Measurements from ENCODE around the gene SLC16A3.

DNA sequence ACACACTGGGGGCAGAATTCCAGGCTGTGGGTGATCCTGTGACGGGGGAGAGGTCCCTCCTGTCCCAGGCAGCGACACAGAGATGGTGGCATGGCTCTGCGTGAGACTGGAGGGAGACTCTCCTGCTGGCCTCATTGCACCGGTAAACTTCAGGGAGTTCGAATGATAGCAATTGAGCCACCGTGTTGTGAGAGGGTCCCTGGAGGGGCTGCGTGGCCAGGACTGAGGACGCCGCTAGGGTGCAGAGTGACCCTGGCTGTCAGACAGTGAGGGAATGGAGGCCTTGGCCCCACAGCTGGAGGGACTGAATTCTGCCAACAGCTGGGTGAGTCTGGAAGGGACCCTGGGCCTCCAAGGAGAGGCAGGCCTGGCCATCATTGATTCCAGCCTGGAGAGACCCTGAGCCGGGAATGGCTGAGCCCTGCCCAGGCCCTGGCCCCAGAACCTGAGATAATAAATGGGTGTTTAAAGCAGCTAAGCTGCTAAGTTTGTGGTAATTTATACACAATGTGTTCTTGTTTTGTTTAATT is 48.8 kb upstream of the SLC16A3 start:
- TF ChIP-seq, protein P1, sequence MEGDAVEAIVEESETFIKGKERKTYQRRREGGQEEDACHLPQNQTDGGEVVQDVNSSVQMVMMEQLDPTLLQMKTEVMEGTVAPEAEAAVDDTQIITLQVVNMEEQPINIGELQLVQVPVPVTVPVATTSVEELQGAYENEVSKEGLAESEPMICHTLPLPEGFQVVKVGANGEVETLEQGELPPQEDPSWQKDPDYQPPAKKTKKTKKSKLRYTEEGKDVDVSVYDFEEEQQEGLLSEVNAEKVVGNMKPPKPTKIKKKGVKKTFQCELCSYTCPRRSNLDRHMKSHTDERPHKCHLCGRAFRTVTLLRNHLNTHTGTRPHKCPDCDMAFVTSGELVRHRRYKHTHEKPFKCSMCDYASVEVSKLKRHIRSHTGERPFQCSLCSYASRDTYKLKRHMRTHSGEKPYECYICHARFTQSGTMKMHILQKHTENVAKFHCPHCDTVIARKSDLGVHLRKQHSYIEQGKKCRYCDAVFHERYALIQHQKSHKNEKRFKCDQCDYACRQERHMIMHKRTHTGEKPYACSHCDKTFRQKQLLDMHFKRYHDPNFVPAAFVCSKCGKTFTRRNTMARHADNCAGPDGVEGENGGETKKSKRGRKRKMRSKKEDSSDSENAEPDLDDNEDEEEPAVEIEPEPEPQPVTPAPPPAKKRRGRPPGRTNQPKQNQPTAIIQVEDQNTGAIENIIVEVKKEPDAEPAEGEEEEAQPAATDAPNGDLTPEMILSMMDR (IDR thresholded peaks at IDR 0.05) = no peak
- TF ChIP-seq POLR2A (IDR thresholded peaks at IDR 0.05) = no peak

Measured in adrenal gland (tissue), 5 donors.